HEK293T (cell line): ENCODE data around the gene AADACL4.
A peak's percentile ranks its signal among the peaks of the same experiment; 100 is the strongest.

ENCODE experiments used
- FOXA1 ChIP-seq: fragments of 450-650 bp; IDR thresholded peaks from 2 replicates; pipeline ENCODE4 v1.6.1; 2016; ENCODE audit warnings: mild to moderate bottlenecking
- FOXK2 ChIP-seq: fragments of 450-650 bp; IDR thresholded peaks from 2 replicates; pipeline ENCODE4 v1.6.1; 2016; ENCODE audit warnings: mild to moderate bottlenecking
- FOXM1 ChIP-seq: fragments of 450-650 bp; IDR thresholded peaks from 2 replicates; pipeline ENCODE4 v1.6.1; 2017; ENCODE audit warnings: mild to moderate bottlenecking, borderline replicate concordance
- L3MBTL2 ChIP-seq: fragments of 450-650 bp; conservative IDR thresholded peaks from 2 replicates; pipeline ENCODE4 v1.6.1; 2016; ENCODE audit warnings: mild to moderate bottlenecking
- PKNOX1 ChIP-seq: fragments of 450-650 bp; IDR thresholded peaks from 2 replicates; pipeline ENCODE4 v1.6.1; 2016
- TARDBP ChIP-seq: fragments of 450-650 bp; IDR thresholded peaks from 2 replicates; pipeline ENCODE4 v1.6.1; 2016

- no peak for TF ChIP-seq FOXM1
- TF ChIP-seq FOXK2 = no peak
- no peak for TF ChIP-seq PKNOX1
- TF ChIP-seq FOXA1 = no peak
- TF ChIP-seq L3MBTL2 = peak; percentile 25; the same call in 1 of the 2 replicates
- TF ChIP-seq TARDBP = no peak
Measured at GRCh38 chr1:12615865-12616708, 27.8 kb upstream of the AADACL4 start.
